HUES48 (cell line): ENCODE data around the gene RASA3.

Source experiments
- H3K27ac ChIP-seq: one replicate; pipeline ENCODE4 v1.7.0; 2013; ENCODE audit warnings: low read depth, low read length, inconsistent platforms
- H3K27me3 ChIP-seq: 2 replicates; pipeline ENCODE4 v1.6.1; 2013; ENCODE audit warnings: mild to moderate bottlenecking, low read length; ENCODE audit not compliant: control insufficient read depth, insufficient read depth
- H3K36me3 ChIP-seq: 2 replicates; pipeline ENCODE4 v1.6.1; 2013; ENCODE audit warnings: low read length; ENCODE audit not compliant: control insufficient read depth, insufficient read depth
- H3K4me1 ChIP-seq: 2 replicates; pipeline ENCODE4 v1.6.1; 2013; ENCODE audit warnings: mild to moderate bottlenecking, low read length; ENCODE audit not compliant: control insufficient read depth, insufficient read depth
- H3K4me3 ChIP-seq: 2 replicates; pipeline ENCODE4 v1.5.1; 2013; ENCODE audit warnings: mild to moderate bottlenecking, low read depth, low read length
- H3K9ac ChIP-seq: 2 replicates; pipeline ENCODE4 v1.6.1; 2013; ENCODE audit warnings: mild to moderate bottlenecking, low read depth, low read length, moderate library complexity
- H3K9me3 ChIP-seq: 2 replicates; pipeline ENCODE4 v1.6.1; 2013; ENCODE audit warnings: low read length; ENCODE audit not compliant: control insufficient read depth, insufficient read depth

Gene RASA3

GRCh38 chr13:114050536-114051450 is 81.6 kb downstream of the RASA3 start:
- Histone ChIP-seq H3K36me3 (no peaks in the 10 kb centered on the region; the same call in 1 of the 2 replicates), H3K27ac (no peak overlapping the region), H3K27me3 (no peaks in the 10 kb centered on the region), H3K4me1 (no peaks in the 10 kb centered on the region), H3K9ac (no peak overlapping the region), H3K9me3 (no peaks in the 10 kb centered on the region), H3K4me3 (no peak overlapping the region)

GRCh38 chr13:114049626-114050101 is 82.8 kb downstream of the RASA3 start:
- no peak overlapping the region for H3K27ac ChIP-seq
- H3K9ac ChIP-seq = no peak overlapping the region
- H3K4me1 ChIP-seq = 0 out of 2 replicates have a peak, but pooled peaks cover 4% of the 10 kb centered on the region

GRCh38 chr13:114049026-114049425 is 83.4 kb downstream of the RASA3 start:
- H3K4me3 ChIP-seq = no peak overlapping the region
- no peak overlapping the region for H3K9ac ChIP-seq
- H3K27me3 ChIP-seq = no peaks in the 10 kb centered on the region

More at GRCh38 chr13:114049626-114050101, 82.8 kb downstream of the RASA3 start:
- Histone ChIP-seq H3K4me3 (no peak overlapping the region), H3K27me3 (no peaks in the 10 kb centered on the region), H3K36me3 (no peaks in the 10 kb centered on the region; the same call in 1 of the 2 replicates), H3K9me3 (no peaks in the 10 kb centered on the region)

GRCh38 chr13:114048443-114048842 is 84.0 kb downstream of the RASA3 start:
- H3K27me3 ChIP-seq = no peaks in the 10 kb centered on the region
- H3K36me3 ChIP-seq = no peaks in the 10 kb centered on the region; the same call in 1 of the 2 replicates
- H3K27ac ChIP-seq = no peak overlapping the region
- H3K9ac ChIP-seq = no peak overlapping the region
- H3K4me3 ChIP-seq = no peak overlapping the region
- H3K4me1 ChIP-seq = 0 out of 2 replicates have a peak, but pooled peaks cover 4% of the 10 kb centered on the region
- no peaks in the 10 kb centered on the region for H3K9me3 ChIP-seq

More at GRCh38 chr13:114049026-114049425, 83.4 kb downstream of the RASA3 start:
- Histone ChIP-seq H3K36me3 (no peaks in the 10 kb centered on the region; the same call in 1 of the 2 replicates), H3K4me1 (0 out of 2 replicates have a peak, but pooled peaks cover 4% of the 10 kb centered on the region), H3K27ac (no peak overlapping the region), H3K9me3 (no peaks in the 10 kb centered on the region)

GRCh38 chr13:114047358-114047881 is 85.0 kb downstream of the RASA3 start:
- Histone ChIP-seq H3K9ac (no peak overlapping the region), H3K36me3 (no peaks in the 10 kb centered on the region; the same call in 1 of the 2 replicates), H3K27ac (no peak overlapping the region), H3K27me3 (no peaks in the 10 kb centered on the region), H3K4me1 (0 out of 2 replicates have a peak, but pooled peaks cover 4% of the 10 kb centered on the region), H3K9me3 (no peaks in the 10 kb centered on the region), H3K4me3 (no peak overlapping the region)

- Histone ChIP-seq H3K9ac (no peak overlapping the region), H3K36me3 (no peaks in the 10 kb centered on the region), H3K27ac (no peak overlapping the region), H3K27me3 (no peaks in the 10 kb centered on the region), H3K4me1 (0 out of 2 replicates have a peak, but pooled peaks cover 4% of the 10 kb centered on the region), H3K4me3 (no peak overlapping the region), H3K9me3 (no peaks in the 10 kb centered on the region)
These were observed 85.9 kb downstream of the RASA3 start for GRCh38 chr13:114046431-114046975.

- 0 out of 2 replicates have a peak, but pooled peaks cover 4% of the 10 kb centered on the region for H3K4me1 ChIP-seq
- H3K36me3 ChIP-seq = no peaks in the 10 kb centered on the region
- H3K4me3 ChIP-seq = no peak overlapping the region
- no peaks in the 10 kb centered on the region for H3K27me3 ChIP-seq
- H3K9ac ChIP-seq = no peak overlapping the region
- peak overlapping the region; percentile 69 for H3K27ac ChIP-seq
- no peaks in the 10 kb centered on the region for H3K9me3 ChIP-seq
These were observed 87.2 kb downstream of the RASA3 start for GRCh38 chr13:114045113-114045735.

GRCh38 chr13:114044486-114044885 is 87.9 kb downstream of the RASA3 start:
- H3K4me3 ChIP-seq = no peak overlapping the region
- peak overlapping the region; percentile 69 for H3K27ac ChIP-seq
- H3K9me3 ChIP-seq = no peaks in the 10 kb centered on the region
- H3K36me3 ChIP-seq = no peaks in the 10 kb centered on the region
- peaks cover 7% of the 10 kb centered on the region; the same call in 1 of the 2 replicates for H3K4me1 ChIP-seq
- no peak overlapping the region for H3K9ac ChIP-seq
- no peaks in the 10 kb centered on the region for H3K27me3 ChIP-seq

GRCh38 chr13:114043421-114044053 is 88.9 kb downstream of the RASA3 start:
- no peak overlapping the region for H3K9ac ChIP-seq
- H3K27me3 ChIP-seq = no peaks in the 10 kb centered on the region
- H3K9me3 ChIP-seq = no peaks in the 10 kb centered on the region
- H3K27ac ChIP-seq = peak overlapping the region; percentile 59
- no peaks in the 10 kb centered on the region for H3K36me3 ChIP-seq
- no peak overlapping the region for H3K4me3 ChIP-seq
- H3K4me1 ChIP-seq = peaks cover 7% of the 10 kb centered on the region; the same call in 1 of the 2 replicates
